Astrocyte (in vitro differentiated cells and primary cell): ENCODE results near the gene RGS16. TPM values are rescaled to one million over a fixed set of nuclear protein-coding genes. Genes with fewer than 3 reads are reported as not detected.
A peak's percentile ranks its signal among the peaks of the same experiment; 100 is the strongest.

Experiments
- DNase-seq: peaks from one replicate; pipeline ENCODE4 v3.0.0-alpha.2; 2010; ENCODE audit warnings: low read depth
- FAIRE-seq: peaks from 2 replicates; lab custom pipeline; 2011; peaks lifted over from hg19 to GRCh38; lab: Jason Lieb, UNC
- H2AFZ ChIP-seq: 2 replicates; pipeline ENCODE4 v1.6.0; 2012; ENCODE audit warnings: low read depth, low read length, inconsistent platforms
- H3K27ac ChIP-seq: 2 replicates; pipeline ENCODE4 v1.5.1; 2011; ENCODE audit warnings: low read depth, low read length, inconsistent platforms
- H3K27me3 ChIP-seq: 2 replicates; pipeline ENCODE4 v1.6.0; 2011; ENCODE audit warnings: low read length, inconsistent platforms; ENCODE audit not compliant: insufficient read depth
- H3K36me3 ChIP-seq: 2 replicates; pipeline ENCODE4 v1.5.1; 2011; ENCODE audit warnings: low read length, inconsistent platforms; ENCODE audit not compliant: insufficient read depth
- H3K4me1 ChIP-seq: 2 replicates; pipeline ENCODE4 v1.5.1; 2011; ENCODE audit warnings: low read length, inconsistent platforms; ENCODE audit not compliant: insufficient read depth
- H3K4me2 ChIP-seq: 2 replicates; pipeline ENCODE4 v1.6.0; 2012; ENCODE audit warnings: low read length, inconsistent platforms
- H3K4me3 ChIP-seq: 2 replicates; pipeline ENCODE4 v1.5.1; 2011; ENCODE audit warnings: low read depth, mild to moderate bottlenecking, low read length, inconsistent platforms; ENCODE audit not compliant: insufficient read depth
- H3K79me2 ChIP-seq: 2 replicates; pipeline ENCODE4 v1.6.0; 2012; ENCODE audit warnings: mild to moderate bottlenecking, low read length, inconsistent platforms; ENCODE audit not compliant: insufficient read depth
- H3K9ac ChIP-seq: 2 replicates; pipeline ENCODE4 v1.6.0; 2012; ENCODE audit warnings: mild to moderate bottlenecking, low read length, inconsistent platforms
- H3K9me3 ChIP-seq: 2 replicates; pipeline ENCODE4 v1.5.1; 2012; ENCODE audit warnings: low read depth, mild to moderate bottlenecking, low read length, inconsistent platforms; ENCODE audit not compliant: insufficient read depth
- H4K20me1 ChIP-seq: 2 replicates; pipeline ENCODE4 v1.6.0; 2012; ENCODE audit warnings: low read length, inconsistent platforms; ENCODE audit not compliant: insufficient read depth
- H3K27ac Mint-ChIP-seq: one replicate; pipeline ENCODE4 v1.8.0; 2021; ENCODE audit warnings: mild to moderate bottlenecking, mixed read lengths; ENCODE audit not compliant: unreplicated experiment
- H3K27me3 Mint-ChIP-seq: one replicate; pipeline ENCODE4 v1.8.0; 2021; ENCODE audit warnings: low read depth, mixed read lengths; ENCODE audit not compliant: unreplicated experiment
- H3K36me3 Mint-ChIP-seq: one replicate; pipeline ENCODE4 v1.8.0; 2021; ENCODE audit warnings: low read depth, mixed read lengths; ENCODE audit not compliant: unreplicated experiment
- H3K4me1 Mint-ChIP-seq: one replicate; pipeline ENCODE4 v1.8.0; 2021; ENCODE audit warnings: low read depth, mixed read lengths; ENCODE audit not compliant: unreplicated experiment
- H3K4me3 Mint-ChIP-seq: one replicate; pipeline ENCODE4 v1.8.0; 2021; ENCODE audit warnings: mild to moderate bottlenecking, moderate library complexity, mixed read lengths; ENCODE audit not compliant: unreplicated experiment
- H3K9me3 Mint-ChIP-seq: one replicate; pipeline ENCODE4 v1.8.0; 2021; ENCODE audit warnings: mild to moderate bottlenecking, mixed read lengths; ENCODE audit not compliant: unreplicated experiment
- EZH2 ChIP-seq: IDR thresholded peaks from 2 replicates; pipeline ENCODE4 v1.6.1; 2012; ENCODE audit warnings: mild to moderate bottlenecking, low read length, inconsistent platforms; ENCODE audit not compliant: insufficient read depth
- total RNA-seq: library from RNA; stranded (reverse); gene quantifications from 2 replicates; pipeline ENCODE4 v1.2.1, GENCODE V29; 2021
- TF ChIP-seq, protein P1 (sequence below): IDR thresholded peaks from 2 replicates; pipeline ENCODE4 v1.5.1; 2011; ENCODE audit warnings: low read depth, mild to moderate bottlenecking, inconsistent platforms, low read length, moderate library complexity; ENCODE audit not compliant: insufficient read depth

Gene RGS16
- total RNA-seq, 1 donor from 2014 or later: 4.3 TPM

DNA sequence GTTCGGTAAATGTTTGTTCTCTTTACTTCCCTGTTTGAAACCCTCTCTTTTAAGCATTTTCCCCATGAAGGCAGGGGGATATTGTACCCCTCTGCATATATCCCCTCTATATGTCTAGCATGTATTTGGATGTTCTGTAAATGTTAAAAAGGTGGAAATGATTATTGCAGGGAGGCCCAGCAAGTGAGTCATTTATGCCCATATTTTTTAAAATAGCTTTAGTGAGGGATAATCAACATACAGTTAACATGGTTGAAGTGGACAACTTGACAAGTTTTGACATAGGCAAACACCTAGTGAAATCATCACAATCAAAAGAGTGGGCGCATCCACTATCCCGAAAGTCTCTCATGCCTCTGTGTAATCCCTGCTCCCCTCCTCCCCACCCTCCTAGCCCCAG, 20.8 kb upstream of the RGS16 start:
- Mint-ChIP-seq H3K27me3 (peaks cover 2% of the 10 kb centered on the region), H3K4me3 (no peak overlapping the region), H3K9me3 (peaks cover 2% of the 10 kb centered on the region), H3K4me1 (peaks cover 35% of the 10 kb centered on the region), H3K27ac (no peak overlapping the region), H3K36me3 (no peaks in the 10 kb centered on the region)
- no peak overlapping the region for H3K27ac ChIP-seq
- H2AFZ ChIP-seq: no peak overlapping the region
- TF ChIP-seq EZH2: no peak
- TF ChIP-seq, protein P1, sequence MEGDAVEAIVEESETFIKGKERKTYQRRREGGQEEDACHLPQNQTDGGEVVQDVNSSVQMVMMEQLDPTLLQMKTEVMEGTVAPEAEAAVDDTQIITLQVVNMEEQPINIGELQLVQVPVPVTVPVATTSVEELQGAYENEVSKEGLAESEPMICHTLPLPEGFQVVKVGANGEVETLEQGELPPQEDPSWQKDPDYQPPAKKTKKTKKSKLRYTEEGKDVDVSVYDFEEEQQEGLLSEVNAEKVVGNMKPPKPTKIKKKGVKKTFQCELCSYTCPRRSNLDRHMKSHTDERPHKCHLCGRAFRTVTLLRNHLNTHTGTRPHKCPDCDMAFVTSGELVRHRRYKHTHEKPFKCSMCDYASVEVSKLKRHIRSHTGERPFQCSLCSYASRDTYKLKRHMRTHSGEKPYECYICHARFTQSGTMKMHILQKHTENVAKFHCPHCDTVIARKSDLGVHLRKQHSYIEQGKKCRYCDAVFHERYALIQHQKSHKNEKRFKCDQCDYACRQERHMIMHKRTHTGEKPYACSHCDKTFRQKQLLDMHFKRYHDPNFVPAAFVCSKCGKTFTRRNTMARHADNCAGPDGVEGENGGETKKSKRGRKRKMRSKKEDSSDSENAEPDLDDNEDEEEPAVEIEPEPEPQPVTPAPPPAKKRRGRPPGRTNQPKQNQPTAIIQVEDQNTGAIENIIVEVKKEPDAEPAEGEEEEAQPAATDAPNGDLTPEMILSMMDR: no peak
- no peaks in the 10 kb centered on the region for H3K27me3 ChIP-seq
- no peak overlapping the region for H3K4me3 ChIP-seq
- H3K9ac ChIP-seq: no peak overlapping the region
- H4K20me1 ChIP-seq: no peaks in the 10 kb centered on the region
- no peaks in the 10 kb centered on the region for H3K36me3 ChIP-seq
- H3K4me1 ChIP-seq: no peaks in the 10 kb centered on the region
- no peaks in the 10 kb centered on the region for H3K9me3 ChIP-seq
- no peaks in the 10 kb centered on the region for H3K79me2 ChIP-seq
- H3K4me2 ChIP-seq: no peak overlapping the region
- FAIRE-seq (no peak), DNase-seq (no peak)

DNA sequence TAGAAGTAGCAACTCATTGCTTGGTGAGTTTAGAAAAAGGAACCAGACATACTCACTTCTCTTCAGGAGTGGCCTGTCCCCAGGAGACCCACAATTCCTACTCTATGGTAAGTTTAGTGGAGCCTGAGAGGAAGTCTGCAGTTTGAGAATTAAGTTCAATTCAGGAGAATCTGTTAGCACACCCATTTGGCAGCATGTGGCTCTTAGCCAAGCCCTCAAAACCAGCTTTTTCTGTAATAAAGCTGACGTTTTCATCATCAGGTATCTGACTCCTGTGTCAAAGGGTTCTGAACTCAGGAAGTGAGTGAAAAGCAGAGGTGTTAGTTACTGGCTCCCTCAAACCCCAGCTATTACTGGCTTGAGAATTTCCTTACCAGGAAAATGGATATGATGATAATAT, 20.4 kb upstream of the RGS16 start:
- Histone ChIP-seq H3K27me3 (no peaks in the 10 kb centered on the region), H3K79me2 (no peaks in the 10 kb centered on the region), H3K9me3 (no peaks in the 10 kb centered on the region), H3K36me3 (no peaks in the 10 kb centered on the region), H3K4me2 (no peak overlapping the region), H4K20me1 (no peaks in the 10 kb centered on the region), H3K4me3 (no peak overlapping the region), H2AFZ (no peak overlapping the region), H3K27ac (no peak overlapping the region), H3K9ac (no peak overlapping the region), H3K4me1 (no peaks in the 10 kb centered on the region)
- Mint-ChIP-seq H3K4me3 (no peak overlapping the region), H3K9me3 (peaks cover 2% of the 10 kb centered on the region), H3K4me1 (peaks cover 32% of the 10 kb centered on the region), H3K36me3 (no peaks in the 10 kb centered on the region), H3K27ac (no peak overlapping the region), H3K27me3 (peaks cover 2% of the 10 kb centered on the region)
- no peak for TF ChIP-seq EZH2
- TF ChIP-seq, protein P1: no peak
- DNase-seq: no peak
- no peak for FAIRE-seq

DNA sequence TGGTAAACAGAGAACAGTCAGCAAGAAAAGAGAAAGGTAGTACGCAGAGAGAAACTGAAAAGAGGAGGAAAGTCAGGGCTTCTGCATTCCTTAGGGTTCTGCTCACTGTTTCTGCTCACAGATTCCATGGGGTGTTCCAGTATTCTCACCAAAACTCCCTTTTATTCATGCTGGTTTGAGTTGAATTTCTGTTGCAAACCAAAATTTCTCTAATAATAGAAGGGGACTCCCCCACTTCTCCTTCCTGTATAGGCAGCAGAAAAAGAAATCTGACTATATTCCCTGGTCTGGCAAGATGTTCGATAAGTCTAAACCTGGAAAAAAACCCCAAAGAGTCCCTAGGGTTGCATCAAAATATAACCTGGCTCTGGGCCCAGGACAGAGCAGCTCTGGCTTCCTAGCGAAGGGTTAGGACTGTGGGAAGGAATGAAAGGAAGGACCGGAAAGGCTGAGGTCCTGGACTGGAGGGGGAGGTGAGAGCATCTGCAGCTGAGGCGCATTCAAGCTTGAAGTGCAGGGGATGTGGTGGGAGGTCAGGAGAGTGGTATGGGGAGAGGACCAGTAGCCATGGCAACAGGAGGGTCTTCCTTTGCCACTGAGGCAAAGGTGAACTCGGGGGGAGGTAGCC, 18.8 kb upstream of the RGS16 start:
- Histone ChIP-seq H3K4me2 (no peak overlapping the region), H3K79me2 (no peaks in the 10 kb centered on the region), H3K4me1 (peaks cover under 1% of the 10 kb centered on the region), H3K9ac (no peak overlapping the region), H4K20me1 (no peaks in the 10 kb centered on the region), H3K4me3 (no peak overlapping the region), H3K36me3 (no peaks in the 10 kb centered on the region), H3K27me3 (no peaks in the 10 kb centered on the region), H3K9me3 (no peaks in the 10 kb centered on the region), H2AFZ (no peak overlapping the region), H3K27ac (no peak overlapping the region)
- TF ChIP-seq EZH2: no peak
- TF ChIP-seq, protein P1: no peak
- Mint-ChIP-seq H3K27me3 (peaks cover 2% of the 10 kb centered on the region), H3K36me3 (no peaks in the 10 kb centered on the region), H3K4me1 (peaks cover 32% of the 10 kb centered on the region), H3K9me3 (peaks cover 2% of the 10 kb centered on the region), H3K27ac (peak overlapping the region; percentile 60), H3K4me3 (no peak overlapping the region)
- FAIRE-seq (no peak), DNase-seq (no peak)
